Left ventricle myocardium inferior (tissue), 1 donor: Measurements from ENCODE around the gene CLSTN3. TPM values are rescaled to one million over a fixed set of nuclear protein-coding genes. Genes with fewer than 3 reads are reported as not detected.

ENCODE experiments used
- DNase-seq: peaks from one replicate; pipeline ENCODE4 v3.0.0-alpha.2; 2020
- H3K27ac ChIP-seq: fragments of 200-600 bp; replicated peaks from 2 replicates; pipeline ENCODE4 v1.8.0; 2021
- H3K27me3 ChIP-seq: fragments of 200-600 bp; 2 replicates; pipeline ENCODE4 v1.8.0; 2021; ENCODE audit warnings: low read depth
- H3K36me3 ChIP-seq: fragments of 200-600 bp; 2 replicates; pipeline ENCODE4 v1.8.0; 2021
- H3K4me1 ChIP-seq: fragments of 200-600 bp; 2 replicates; pipeline ENCODE4 v1.8.0; 2021
- H3K4me3 ChIP-seq: fragments of 200-600 bp; 2 replicates; pipeline ENCODE4 v1.8.0; 2021; ENCODE audit warnings: mild to moderate bottlenecking, moderate library complexity
- H3K9me3 ChIP-seq: fragments of 200-600 bp; replicated peaks from 2 replicates; pipeline ENCODE4 v1.8.0; 2021
- CTCF ChIP-seq: fragments of 200-600 bp; IDR thresholded peaks from 2 replicates; pipeline ENCODE4 v1.8.0; 2021; ENCODE audit warnings: antibody characterized with exemption, mild to moderate bottlenecking, borderline replicate concordance
- intact Hi-C: fragments of 100-400 bp; cut with micrococcal nuclease; formaldehyde crosslinking; loops from one replicate; pipeline ENCODE4 v1.11.0; 2022
- long read RNA-seq: library from polyadenylated mRNA; unstranded; transcript quantifications from one replicate; pipeline ENCODE4 v2.0.0, GENCODE V29; 2021
- total RNA-seq: library from RNA; stranded (reverse); fragmentation: NEBNext Ultra II Directional; extraction: Animal tissue kit (Norgen Biotek cat#: 25700); gene quantifications from one replicate; pipeline ENCODE4 v1.2.1, GENCODE V29; 2021
- donor health status: DM: no; HTN: yes; CAD: no; lungs with severe emphysema.

CLSTN3 gene
- 4.6 TPM for total RNA-seq
- long read RNA-seq, full-length matches to known transcripts = 2 of 3 reads
- long read RNA-seq, partial matches to known transcripts = 1 of 3 reads
- long read RNA-seq, other reads (novel, unspliced or antisense) = 0 of 3 reads

DNA sequence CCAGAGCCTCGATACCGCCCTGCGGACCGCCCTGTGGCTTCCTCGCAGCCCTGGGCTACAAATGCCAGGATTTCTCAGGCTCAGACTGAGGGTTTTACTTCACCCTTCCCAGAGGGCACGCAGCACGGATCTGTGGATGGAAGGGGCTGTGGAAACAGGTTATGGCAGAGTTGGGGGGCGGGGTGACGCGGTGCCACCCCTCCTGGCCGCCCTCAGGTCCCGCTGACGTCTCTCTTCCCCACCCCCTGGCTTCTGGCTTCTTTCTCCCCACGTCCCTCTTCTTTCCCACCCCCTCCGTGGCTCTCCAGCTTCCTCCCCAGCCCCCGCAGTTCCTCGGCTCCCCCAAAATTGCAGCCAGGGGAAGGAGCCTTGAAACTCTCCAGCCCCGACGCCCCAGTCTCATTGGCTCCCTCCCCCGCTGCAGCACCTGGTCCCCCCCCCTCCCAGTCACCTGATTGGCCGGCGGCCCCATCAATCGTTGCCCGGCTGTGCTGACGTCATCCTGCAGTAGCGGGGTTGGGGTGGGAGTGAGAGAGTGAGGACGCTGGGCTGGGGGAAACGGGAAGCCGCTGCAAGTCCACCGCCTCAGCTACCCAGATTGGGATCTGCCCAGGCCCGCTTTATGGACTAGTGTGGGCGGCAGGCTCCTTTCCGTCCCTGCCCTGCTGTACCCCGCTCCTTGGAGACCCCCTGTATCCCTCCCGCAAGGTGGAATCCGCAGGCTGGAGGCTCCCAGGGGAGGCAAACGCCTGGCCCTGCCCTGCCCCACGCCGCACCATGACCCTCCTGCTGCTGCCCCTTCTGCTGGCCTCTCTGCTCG lies at the start of gene CLSTN3:
TSS of gene CLSTN3 (plus strand) at position 500 of the 820 bp plus-strand sequence. CDS start at position 778, 278 bp downstream.
- intact Hi-C loops = no loop called here
- Histone ChIP-seq H3K27me3 (peaks cover 19% of the 10 kb centered on the region), H3K27ac (peak within 1 kb of the TSS; percentile 63), H3K4me1 (peaks cover 32% of the 10 kb centered on the region), H3K36me3 (no peaks in the 10 kb centered on the region), H3K4me3 (peak within 1 kb of the TSS; percentile 76), H3K9me3 (no peaks in the 10 kb centered on the region)
- TF ChIP-seq CTCF = no peak
- peak; percentile 78 for DNase-seq

DNA sequence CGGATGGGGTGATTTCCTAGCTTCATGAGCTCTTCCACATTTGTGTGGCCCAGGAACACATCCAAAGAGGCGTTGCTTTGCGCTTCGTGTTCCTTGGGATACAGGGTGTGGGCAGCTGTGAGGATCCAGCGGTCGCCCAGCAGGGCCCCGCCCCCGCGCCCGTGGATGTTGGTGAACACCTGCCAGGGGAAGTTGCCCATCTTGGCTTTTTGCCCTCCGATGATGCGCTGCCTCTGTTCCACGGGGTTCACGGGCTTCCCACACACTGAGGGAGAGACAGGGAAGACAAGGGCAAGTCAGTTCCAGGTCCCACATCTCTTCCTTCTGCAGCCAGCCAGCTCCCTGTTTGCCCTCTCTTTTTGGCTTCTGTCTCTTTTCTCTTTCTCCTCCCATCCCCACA lies 49.1 kb upstream of the CLSTN3 start:
- H3K4me3 ChIP-seq = no peak overlapping the region
- intact Hi-C loops = no loop called here

GRCh38 chr12:7083125-7083524 lies 47.0 kb upstream of the CLSTN3 start:
- no peaks in the 10 kb centered on the region for H3K9me3 ChIP-seq
- H3K36me3 ChIP-seq = peaks cover 47% of the 10 kb centered on the region
- TF ChIP-seq CTCF = no peak
- H3K4me1 ChIP-seq = peaks cover 2% of the 10 kb centered on the region
- no peak overlapping the region for H3K27ac ChIP-seq
- intact Hi-C loops = no loop called here
- DNase-seq = no peak
- H3K27me3 ChIP-seq = no peaks in the 10 kb centered on the region
- no peak overlapping the region for H3K4me3 ChIP-seq

More for the DNA sequence above, 49.1 kb upstream of the CLSTN3 start:
- H3K27ac ChIP-seq = no peak overlapping the region
- H3K36me3 ChIP-seq = peaks cover 43% of the 10 kb centered on the region
- H3K4me1 ChIP-seq = peaks cover 2% of the 10 kb centered on the region
- TF ChIP-seq CTCF = no peak
- no peak for DNase-seq
- no peaks in the 10 kb centered on the region for H3K27me3 ChIP-seq
- no peaks in the 10 kb centered on the region for H3K9me3 ChIP-seq

DNA sequence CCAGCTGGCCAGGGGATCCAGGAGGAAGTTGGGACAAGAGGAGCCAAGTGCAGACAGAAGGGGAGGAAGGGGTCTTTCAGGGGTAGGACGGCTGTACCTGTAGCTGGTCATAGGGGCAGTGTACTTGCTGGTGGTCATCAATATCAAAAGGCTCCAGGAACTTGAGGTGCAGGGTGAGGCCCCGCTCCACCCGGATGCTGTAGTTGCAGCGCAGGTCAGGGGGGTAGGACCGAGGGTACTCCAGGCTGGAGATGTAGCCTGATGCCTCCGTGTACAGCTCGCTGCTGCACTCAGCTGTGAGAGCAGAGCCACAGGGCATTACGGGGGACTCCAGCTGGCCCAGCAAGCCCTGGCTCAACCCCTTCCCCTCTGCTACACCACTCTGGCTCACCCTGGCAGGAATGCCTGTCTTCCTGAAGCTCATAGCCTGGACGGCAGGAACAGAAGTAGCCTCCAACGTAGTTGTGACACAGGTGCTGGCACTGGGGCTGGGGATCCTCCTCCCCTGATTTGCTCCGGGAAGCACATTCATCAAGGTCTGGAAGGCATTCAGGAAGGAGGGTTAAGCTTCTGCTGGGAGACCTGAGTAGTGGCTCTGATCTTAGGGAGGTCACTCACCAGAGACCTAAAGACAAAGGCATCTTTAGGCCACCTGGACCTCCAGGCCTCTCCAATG lies 40.8 kb upstream of the CLSTN3 start:
- Histone ChIP-seq H3K4me1 (peaks cover 26% of the 10 kb centered on the region), H3K9me3 (no peaks in the 10 kb centered on the region), H3K4me3 (peak overlapping the region; percentile 66), H3K27ac (peak overlapping the region; percentile 74), H3K27me3 (no peaks in the 10 kb centered on the region), H3K36me3 (peaks cover 35% of the 10 kb centered on the region)
- DNase-seq = peak; percentile 8
- no peak for TF ChIP-seq CTCF
- intact Hi-C loops = no loop called here

DNA sequence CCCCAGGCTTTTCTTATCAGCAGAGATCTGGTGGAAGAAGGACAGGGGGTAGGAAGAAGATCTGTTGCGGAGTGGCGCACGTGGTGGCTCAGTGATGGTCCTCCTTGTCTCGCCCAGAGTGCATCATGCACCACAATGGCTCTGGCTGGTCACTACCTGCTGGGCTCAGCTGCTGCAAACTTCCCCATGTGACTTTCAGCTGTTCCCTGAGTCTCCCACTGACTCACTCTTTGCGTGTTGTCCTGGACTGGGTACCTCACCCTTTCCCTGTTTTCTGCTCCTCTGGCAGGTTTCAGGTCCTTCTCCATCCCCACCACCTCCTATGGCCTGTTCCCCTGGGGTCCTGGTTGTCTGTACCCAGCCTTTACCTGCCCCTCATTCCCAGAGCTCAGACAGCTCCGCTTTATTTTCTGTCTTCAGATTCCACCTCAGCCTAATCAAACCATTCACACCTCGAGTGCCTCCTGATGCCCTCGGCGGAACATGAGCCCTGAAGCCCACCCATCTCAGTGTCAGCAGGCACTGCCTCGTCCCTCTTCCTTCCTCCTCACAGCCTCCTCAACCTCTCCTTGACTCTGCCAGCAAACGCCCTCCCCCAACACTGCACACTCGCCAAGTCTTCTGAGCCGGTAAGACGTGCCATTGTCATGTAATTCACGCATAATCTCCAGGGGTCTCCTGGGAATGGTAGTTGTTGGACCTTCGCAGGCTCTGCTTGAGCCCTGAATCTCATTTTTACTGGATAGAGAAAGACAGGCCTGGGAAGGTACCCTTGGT lies 39.8 kb upstream of the CLSTN3 start:
- Histone ChIP-seq H3K4me3 (peak overlapping the region; percentile 66), H3K9me3 (no peaks in the 10 kb centered on the region), H3K27ac (peak overlapping the region; percentile 74), H3K27me3 (no peaks in the 10 kb centered on the region), H3K36me3 (peaks cover 27% of the 10 kb centered on the region), H3K4me1 (peaks cover 26% of the 10 kb centered on the region)
- DNase-seq = peak; percentile 16
- no peak for TF ChIP-seq CTCF
- intact Hi-C loops = no loop called here
